ENCODE results near the gene ACOX1.

Gene ACOX1

DNA sequence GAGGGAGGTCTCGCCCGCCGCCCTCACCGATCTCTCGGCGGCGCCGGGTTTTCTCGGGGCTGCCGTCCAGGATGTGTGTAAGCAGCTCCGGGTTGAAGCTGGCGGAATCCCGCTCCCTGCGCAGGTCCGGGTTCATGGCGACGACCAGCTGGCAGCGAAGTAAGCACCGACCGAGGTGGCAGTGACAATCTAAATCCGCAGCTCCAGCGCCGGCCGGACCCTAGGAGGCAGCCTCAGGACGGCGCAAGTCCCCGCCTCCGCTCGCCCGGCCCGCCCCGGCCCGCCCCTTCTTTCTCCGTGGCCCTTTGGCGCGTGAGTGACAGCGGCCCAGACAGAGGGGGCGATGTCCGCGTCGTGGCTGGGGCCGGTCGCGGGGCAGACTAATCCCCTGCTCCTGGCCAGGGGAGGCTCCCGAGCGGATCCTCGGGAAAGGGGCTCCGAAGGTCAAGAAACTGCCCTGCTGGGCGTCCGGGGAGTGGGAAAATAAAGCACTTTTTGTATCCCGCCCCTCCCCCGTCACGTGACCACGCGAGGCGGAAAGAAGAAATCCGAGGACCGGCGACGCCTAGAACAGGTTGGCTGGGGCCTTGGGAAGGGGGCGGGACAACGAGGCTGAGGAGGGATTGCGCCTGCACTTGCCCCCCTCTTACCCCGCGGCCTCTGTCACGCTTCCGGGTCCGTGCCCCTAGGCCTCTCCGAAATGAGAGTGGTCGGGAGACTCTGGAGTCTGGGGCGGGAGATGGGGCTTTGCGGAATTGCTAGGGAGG is at the start of gene ACOX1, which contains the start of gene TEN1:
Gene ACOX1, minus strand, starts transcription at position 229 of the 767 bp plus-strand sequence. Its CDS starts 93 bp downstream, at position 136.
Gene TEN1, plus strand, starts transcription at position 303 of the 767 bp plus-strand sequence. CDS start 6,953 bp downstream, outside the sequence.
- DNase-seq (ENCODE audit: low read depth in 2 of 2), result peak; percentile 92 to 93

DNA sequence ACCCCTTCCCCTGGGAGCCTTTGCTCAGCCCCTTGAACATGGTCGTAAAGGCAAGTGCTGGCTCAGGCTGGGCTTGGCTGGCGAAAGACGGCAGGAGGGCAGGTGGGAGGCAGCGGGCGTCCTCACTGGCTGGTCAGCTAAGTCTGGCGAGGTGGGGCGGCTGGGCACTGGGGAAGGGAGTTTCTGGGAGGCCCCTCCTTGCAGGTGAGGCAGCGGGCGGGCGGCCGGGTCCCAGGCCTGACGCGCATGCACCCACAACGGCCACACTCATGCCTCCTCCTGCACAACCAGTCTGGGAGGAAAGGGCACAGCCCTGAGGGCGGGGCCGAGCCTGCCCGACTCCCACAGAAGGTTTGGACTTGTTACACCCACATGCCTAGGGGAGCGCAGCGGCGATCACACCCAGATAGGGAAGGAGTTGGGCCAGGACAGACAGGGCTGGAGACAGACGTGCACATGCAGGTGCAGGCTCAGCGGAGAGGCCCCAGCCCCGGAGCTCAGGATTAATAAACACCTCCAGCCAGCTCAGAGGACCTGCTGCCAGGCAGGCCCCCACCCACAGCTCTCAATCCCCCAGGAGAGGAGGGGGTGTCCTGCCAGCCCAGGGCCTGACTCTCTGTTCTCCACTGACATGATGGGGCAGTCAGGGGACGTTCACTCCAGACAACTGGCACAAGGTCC is 48.3 kb upstream of the ACOX1 start, which contains the start of gene EVPL:
Gene EVPL, minus strand, starts transcription at position 148 of the 681 bp plus-strand sequence. Its CDS starts 108 bp downstream, at position 40.
- DNase-seq (ENCODE audit: low read depth in 2 of 2), result no peak

DNA sequence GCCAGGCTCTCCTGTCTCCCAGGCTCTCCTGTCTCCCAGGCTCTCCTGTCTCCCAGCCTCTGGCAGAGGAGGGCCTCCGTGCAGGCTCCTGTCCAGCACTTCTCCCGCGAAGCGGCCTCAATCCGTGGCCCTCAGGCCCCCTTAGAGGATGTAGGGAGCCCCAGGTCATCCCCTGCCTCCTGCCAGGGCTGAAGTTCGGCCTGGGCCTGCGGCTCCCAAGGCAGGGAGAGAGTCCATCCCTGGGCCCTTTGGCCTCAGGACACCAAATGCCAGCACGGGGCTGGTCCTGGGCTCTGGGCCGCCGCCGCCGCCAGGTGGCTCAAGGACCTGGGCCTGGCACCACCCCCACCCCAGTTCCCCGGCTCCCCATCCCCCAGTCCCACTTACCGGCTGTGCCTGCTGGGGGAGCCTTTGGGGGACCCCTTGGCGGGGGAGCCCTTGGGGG is 47.8 kb upstream of the ACOX1 start:
- DNase-seq (ENCODE audit: low read depth in 2 of 2), result no peak

DNA sequence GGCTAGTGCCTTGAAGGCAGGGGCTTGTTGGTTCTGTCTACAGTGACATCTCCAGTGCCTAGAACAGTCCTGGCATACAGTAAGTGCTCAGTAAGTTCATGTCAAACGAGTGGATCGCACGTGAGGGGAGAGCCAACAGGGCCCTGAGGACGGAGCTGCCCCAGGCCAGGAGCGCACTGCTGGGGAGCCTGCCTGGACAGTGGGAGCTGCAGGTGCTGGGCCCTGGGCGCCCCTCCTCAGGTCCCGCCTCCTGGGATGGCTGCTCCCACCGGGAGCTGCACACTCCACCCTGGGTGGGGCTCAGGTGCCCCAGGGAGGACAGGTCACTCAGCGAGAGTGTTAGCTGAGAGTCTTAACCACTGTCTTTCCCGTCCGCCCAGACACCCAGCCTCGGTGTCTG is 46.3 kb upstream of the ACOX1 start:
- DNase-seq (ENCODE audit: low read depth in 2 of 2), result no peak

DNA sequence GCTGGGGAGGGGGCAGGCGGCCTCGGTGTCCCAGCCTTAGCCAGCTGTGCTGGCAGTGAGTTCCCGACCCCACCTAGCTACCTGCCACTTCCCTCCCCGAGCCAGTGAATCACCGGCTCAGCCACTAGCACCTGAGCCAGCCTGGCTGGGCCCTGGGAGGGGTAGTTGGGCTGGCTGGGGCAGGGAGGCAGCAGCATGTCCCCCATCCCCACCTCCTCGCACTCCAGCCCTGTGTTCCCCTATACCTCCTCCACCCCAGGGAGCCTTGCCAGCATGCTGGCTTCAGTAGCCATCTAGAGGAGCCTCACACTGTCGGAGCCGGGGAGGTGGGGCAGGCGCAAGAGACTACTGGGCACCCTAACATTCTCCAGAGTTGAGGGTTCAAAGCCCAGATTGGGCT is 45.4 kb upstream of the ACOX1 start:
- DNase-seq (ENCODE audit: low read depth in 2 of 2), result no peak

DNA sequence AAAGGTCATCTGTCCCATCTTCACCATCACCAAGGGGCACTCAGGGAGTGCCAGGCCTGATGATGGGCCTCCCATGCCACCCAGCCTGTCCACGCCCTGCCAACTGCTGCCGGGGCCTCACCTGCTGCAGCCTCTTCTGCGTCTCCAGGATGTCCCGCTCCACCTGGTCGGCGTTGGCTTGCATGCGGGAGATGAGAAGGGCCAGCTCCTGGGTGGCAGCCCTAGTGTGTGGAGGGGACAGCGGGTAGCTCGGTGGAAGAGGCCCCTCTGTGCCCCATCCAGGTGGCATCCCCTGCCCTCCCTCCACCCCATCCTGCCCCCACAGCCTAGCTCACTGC is 44.9 kb upstream of the ACOX1 start:
- no peak for DNase-seq (ENCODE audit: low read depth in 2 of 2)

DNA sequence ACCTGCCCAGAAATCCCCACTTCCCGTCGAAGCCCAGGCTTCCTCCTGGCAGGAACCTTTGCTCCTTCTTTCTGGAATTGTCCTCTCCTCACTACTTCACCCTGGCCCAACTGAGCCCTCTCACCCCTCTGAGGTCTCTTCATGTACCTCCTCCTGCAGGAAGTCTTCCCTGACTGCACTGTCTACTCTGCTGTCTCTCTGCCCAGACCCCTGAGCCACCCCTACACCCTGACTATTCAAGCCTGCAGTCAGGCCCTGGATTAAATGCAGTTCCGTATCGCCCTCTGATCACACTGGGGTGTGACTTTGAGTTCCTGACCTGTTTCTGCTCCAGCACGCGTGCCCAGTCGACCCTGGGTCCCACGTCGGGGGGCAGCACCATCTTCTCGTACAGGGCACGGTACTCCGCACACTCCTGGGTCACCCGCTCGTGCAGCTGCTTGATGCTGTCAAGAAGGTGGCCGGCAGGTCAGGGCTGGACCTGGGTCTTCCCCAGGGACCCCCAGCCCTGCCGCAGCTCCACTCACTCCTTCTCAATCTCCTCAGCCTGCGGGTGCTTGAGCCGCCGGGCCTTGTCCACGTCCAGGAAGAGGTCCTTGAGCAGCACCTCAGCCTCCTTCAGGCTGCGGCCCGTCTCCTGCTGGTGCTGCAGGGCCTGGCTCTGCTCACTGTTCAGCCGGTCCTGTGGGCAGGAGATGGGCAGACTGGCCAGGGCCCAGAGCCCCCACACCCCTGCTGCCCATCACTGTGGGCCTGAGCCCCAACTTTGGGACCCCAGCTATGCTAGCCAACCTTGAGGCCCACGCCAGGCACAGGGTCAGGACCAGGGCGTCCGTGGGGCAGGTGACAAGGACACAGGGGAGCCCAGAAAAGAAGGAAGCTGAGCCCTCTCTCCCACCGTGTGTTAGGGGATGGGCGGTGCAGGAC is 44.3 kb upstream of the ACOX1 start:
- no peak for DNase-seq (ENCODE audit: low read depth in 2 of 2)

DNA sequence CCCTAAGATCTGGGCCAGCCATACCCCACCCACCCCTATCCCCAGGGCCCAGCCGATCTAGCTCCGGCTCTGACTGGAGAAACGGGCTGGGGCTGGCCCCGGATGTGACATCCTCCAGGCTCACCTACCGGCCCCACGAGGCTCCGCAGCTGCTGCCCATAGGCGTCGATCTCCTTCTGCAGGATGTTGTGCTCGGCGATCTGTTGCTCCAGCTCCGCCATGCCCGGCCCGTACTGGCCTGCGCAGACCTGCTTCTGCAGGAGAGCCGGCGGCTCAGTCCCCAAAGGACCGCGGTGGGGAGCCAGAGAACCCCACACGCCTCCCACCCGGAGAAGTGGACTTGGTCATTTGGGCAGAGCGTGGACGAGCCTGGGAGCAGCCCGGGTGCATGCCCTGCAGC is 43.3 kb upstream of the ACOX1 start:
- no peak for DNase-seq (ENCODE audit: low read depth in 2 of 2)

DNA sequence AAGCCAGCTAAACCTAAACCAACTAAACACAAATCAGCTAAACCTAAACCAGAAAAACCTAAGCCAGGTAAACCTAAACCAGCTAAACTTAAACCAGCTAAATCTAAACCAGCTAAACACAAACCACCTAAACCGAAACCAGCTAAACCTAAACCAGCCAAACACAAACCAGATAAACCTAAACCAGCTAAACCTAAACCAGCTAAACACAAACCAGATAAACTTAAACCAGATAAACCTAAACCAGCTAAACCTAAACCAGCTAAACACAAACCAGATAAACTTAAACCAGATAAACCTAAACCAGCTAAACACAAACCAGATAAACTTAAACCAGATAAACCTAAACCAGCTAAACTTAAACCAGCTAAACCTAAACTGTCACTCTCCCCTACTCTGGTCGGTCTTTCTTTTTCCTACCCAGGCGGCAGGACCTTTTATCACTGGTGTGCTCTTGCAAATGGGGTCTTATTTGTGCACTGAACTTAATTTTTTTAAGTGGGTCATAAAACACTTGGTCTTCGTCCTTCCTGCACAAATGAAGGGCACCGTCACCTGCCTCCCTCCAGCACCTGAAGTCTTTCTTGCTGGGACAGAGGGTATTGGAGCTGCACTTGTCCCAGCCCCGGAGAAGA is 41.0 kb upstream of the ACOX1 start:
- DNase-seq (ENCODE audit: low read depth in 2 of 2), result no peak

DNA sequence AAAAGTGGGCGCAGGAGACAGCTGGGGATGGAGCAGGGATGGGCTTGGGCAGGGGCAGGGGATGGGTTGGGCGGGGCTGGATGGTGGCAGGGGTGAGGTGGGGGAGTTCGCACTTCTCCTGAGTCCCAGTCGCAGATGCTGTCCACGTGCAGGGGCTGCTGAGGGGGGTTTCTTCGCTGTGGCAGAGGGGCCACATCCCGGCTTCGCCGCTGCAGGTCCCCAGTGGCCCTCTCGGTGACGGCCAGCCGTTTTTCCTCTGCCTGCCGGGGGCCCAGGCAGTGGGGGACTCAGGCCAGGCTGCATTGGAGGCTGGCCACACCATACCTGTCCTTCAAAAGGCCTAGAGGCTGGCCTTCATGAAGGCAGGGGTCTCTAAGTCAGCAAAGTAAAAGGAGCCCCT is 39.8 kb upstream of the ACOX1 start:
- no peak for DNase-seq (ENCODE audit: low read depth in 2 of 2)

DNA sequence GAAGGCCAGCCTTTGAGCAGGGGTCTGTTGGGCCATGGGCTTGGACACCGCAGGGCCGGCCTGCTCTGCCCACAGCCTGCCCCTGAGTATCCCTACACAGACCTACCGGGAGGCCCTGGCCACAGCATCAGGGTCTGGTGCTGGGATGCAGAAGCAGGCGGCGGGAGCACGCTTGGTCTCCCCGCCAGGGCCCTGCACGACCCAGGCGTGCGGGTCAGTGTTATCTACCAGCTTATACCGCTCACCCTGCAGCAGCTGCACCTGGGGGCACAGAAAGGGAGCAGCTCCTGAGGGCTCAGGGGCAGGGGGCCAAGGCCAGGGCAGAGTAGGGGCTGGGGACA is 39.3 kb upstream of the ACOX1 start:
- no peak for DNase-seq (ENCODE audit: low read depth in 2 of 2)

DNA sequence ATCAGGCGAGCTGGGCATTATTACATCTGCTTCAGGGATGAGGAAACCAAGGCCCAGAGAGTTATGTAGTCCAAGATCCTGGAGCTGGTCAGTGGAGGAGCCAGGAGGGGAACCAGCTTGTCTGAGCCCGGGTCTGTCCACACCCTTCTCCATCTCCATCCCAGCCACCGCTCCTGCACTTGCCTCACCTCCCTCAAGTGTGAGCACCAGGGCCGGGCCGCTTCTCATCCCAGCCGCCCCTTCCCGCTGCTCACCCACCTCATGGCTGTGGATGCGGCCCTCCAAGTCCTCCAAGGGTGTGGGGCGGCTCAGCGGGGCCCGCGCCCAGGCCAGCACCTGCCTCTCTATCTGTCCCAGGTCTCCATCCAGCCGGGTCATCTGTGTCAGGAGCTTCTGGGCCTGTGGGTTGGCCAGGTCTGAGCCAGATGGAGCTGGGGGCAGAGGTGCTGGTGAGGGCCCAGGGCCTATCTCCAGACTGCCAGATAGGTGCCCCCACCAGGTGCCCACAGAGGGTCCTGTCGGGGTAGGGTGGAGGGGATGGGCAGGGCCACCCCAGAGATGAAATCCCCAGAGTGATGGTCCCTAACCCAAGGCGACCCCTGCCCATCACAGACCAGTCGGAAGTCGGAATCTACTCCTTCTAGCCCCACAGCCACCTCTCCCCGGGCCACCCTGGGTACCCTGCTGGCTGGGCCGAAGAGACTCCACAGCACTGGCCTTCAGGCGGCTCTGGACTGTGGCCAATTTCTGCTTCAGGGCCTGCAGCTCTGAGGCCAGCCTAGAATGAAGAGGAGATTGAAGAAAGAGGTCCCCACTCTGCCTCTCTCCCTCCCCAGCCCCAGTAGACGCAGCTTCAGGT is 38.7 kb upstream of the ACOX1 start:
- no peak for DNase-seq (ENCODE audit: low read depth in 2 of 2)

DNA sequence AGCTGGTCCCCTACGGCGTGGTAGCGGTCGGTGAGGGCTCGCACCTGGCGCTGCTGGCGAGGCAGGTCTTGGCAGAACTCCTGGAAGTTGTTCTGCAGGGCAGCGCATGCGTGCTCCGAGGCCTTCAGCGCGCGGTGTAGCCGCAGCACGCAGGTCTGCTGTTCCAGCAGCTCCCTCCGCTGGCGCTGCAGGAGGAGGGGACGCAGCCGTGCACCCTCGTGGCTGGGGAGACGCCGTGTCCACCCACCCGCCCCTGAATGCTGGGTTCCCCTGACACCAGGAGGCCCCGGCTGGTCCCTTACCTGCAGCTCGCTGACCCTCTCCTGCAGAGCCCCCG is 35.9 kb upstream of the ACOX1 start:
- DNase-seq (ENCODE audit: low read depth in 2 of 2), result no peak

DNA sequence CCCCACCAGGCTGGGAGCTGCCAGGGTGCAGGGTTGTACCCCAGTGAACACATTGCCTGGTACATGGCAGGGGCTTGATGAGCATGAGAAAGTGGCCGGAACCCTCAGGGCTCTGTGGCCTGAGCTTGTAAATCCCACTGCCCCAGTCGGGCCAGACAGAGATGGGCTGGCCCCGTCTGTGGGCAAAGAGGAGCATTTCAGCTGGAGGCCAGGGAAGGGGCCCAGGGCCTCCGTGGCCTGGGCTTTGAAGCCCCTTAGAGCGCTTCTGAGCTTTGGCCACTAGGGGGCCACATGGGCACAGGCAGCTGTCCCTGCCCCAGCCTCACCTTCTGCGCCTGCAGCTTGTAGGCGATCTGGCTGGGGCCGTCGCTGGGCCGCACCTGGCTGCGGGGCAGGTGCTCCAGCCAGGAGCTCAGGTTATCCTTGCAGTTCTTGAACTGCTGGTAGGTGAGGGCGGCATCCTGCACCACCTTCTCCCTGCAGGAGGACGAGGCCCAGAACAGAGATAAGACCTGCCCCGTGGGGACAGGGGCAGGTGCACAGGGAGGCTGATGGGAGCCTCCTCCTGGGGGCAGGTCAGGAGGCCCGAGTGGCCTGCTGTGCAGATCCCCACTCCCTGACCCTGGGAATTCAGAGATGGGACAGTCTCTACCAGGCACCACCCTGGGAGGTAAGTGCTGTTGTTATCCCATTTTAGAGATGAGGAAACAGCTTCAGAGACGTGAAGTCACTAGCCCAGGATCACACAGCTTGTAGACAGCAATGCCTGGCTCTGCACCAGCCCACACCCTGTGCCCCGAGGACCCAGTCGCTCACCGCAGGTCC is 35.3 kb upstream of the ACOX1 start:
- DNase-seq (ENCODE audit: low read depth in 2 of 2), result peak; percentile 41 to 51

DNA sequence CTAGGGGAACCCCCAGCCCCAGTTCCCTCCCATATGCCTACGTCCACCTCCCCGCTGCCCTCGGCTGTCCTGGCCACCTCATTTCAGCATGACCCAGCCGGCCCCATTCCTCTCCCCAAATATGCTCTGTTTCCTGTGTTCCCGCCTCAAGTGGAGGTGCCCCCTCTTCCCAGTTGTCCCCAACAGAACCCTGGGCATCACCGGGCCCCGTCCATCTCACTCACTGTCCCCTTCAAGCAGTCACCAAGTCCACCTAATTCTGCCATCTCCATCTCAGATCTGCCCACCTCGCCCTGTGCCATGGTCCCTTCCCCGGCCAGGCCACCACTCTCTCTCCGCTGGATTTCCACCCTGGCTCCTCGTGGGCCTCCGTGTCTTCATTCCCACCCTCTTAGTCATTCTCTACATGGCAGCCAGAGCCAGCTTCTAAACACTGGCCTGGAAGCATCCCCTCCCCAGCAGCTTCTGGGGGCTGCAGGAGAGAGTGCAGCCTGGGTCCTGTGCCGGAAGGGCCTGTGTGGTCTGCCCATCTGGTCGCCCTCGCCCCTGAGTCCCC is 34.5 kb upstream of the ACOX1 start:
- DNase-seq (ENCODE audit: low read depth in 2 of 2), result no peak

DNA sequence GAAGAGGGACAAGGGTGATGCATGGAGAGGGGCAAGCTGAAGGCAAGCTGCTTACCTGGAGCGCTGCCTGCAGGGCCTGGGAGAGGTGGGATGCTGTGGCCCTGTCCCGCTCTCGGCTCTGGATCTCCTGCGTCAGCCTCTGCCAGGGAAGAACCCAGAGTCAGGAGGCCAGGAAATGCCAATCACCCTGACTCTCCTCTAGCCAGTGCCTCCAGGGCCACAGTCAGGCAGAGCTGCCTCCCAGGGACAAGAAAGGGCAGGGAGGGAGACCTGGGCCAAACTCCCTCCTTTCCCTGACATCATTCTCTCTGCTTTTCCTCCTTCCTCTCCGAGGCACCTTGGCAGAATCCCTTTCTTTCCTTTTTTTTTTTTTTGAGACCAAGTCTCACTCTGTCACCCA is 33.0 kb upstream of the ACOX1 start:
- DNase-seq (ENCODE audit: low read depth in 2 of 2), result no peak

DNA sequence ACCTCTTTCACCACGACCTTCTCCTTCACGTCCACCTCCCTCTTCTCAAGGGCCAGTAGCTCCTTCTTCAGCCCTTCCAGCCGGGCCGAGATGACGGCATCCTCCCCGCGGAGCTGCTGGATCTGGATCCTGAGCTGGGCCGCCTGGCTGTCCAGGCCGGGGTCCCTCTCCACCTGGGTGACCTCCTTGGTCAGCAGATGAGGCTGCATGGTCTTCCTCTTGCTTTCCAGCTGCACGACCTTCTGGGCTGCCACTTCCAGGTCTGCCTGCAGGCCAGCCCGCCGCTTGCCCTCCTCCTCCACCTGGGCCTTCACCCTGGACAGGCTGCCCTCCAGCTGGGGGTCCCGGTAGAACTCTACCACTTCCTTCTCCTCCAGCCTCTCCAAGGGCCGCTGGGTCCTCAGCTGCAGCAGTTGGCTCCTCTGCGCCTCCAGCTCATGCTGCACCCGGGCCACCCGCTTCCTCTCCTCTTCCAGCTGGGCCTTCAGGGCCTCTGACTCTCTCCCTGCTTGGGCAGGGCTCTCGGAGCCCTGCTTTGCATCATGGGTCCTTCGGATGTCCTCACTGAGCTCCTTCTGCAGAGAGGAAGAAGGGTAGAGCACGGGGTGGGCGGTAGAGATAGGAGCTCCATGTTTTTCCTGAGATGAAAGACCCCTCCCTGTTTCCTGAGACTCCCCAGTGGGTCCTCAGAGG is 31.1 kb upstream of the ACOX1 start:
- no peak for DNase-seq (ENCODE audit: low read depth in 2 of 2)

DNA sequence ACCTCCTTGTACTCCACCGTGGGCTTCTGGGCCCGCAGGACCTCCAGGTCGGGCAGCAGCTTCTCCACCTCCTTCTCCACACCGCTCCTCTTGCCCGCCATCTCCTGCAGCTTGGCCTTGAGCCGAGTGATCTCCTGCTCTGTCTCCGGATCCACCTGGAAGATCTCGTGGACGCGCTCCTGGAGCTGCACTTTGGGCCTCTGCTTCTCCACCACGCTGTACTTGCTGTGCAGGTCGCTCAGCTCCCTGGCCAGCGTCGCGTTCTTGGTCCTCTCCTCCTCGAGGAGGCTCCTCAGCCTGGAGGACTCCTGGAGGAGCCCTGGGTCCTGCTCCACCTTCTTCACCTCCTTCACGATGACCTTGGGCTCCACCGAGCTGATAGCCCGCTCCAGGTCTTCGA is 30.5 kb upstream of the ACOX1 start:
- DNase-seq (ENCODE audit: low read depth in 2 of 2), result no peak
